Uterus (tissue), 2 donors: ENCODE data around the gene NPPC.
"Not testable (repeated sequence)": the region's sequence is repeated elsewhere in the genome, so short reads cannot be mapped to it uniquely, and the experiment has no call there.

Experiments
- POLR2A ChIP-seq, 2 donors: fragments of 450-650 bp; IDR thresholded peaks; one replicate each; pipeline ENCODE4 v1.6.1; 2016; ENCODE audit warnings: antibody characterized with exemption in 2 of 2, mild to moderate bottlenecking in 1 of 2, moderate library complexity in 1 of 2
- TF ChIP-seq, protein P1 (sequence below), 4 experiments: fragments of 200-600 bp in 2 of 4; fragments of 450-650 bp in 2 of 4; sonication (generic) in 2 of 4; IDR thresholded peaks; one replicate each; pipeline ENCODE4 v1.5.1; 2016 to 2019; ENCODE audit warnings: antibody characterized with exemption in 4 of 4, mild to moderate bottlenecking in 2 of 4, moderate library complexity in 1 of 4

DNA sequence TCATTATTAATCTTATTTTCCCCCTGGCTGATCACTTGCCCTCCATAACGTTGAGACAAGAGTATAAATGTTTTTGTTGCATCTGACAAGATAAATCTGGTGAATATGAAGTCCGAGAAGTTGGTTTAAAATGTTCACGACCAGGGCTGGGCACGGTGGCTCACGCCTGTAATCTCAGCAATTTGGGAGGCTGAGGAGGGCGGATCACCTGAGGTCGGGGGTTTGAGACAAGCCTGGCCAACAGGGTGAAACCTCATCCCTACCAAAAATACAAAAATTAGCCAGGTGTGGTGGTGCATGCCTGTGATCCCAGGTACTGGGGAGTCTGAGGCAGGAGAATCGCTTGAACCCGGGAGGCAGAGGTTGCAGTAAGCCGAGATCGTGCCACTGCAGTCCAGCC lies 20.9 kb upstream of the NPPC start:
- TF ChIP-seq, protein P1, sequence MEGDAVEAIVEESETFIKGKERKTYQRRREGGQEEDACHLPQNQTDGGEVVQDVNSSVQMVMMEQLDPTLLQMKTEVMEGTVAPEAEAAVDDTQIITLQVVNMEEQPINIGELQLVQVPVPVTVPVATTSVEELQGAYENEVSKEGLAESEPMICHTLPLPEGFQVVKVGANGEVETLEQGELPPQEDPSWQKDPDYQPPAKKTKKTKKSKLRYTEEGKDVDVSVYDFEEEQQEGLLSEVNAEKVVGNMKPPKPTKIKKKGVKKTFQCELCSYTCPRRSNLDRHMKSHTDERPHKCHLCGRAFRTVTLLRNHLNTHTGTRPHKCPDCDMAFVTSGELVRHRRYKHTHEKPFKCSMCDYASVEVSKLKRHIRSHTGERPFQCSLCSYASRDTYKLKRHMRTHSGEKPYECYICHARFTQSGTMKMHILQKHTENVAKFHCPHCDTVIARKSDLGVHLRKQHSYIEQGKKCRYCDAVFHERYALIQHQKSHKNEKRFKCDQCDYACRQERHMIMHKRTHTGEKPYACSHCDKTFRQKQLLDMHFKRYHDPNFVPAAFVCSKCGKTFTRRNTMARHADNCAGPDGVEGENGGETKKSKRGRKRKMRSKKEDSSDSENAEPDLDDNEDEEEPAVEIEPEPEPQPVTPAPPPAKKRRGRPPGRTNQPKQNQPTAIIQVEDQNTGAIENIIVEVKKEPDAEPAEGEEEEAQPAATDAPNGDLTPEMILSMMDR (IDR thresholded peaks at IDR 0.05), result not testable (repeated sequence)
- not testable (repeated sequence) for TF ChIP-seq POLR2A (IDR thresholded peaks at IDR 0.05)
